IPS-NIHi7 (cell line): ENCODE data around the gene SPRED3.
A peak's percentile ranks its signal among the peaks of the same experiment; 100 is the strongest.
"Not testable (repeated sequence)": the region's sequence is repeated elsewhere in the genome, so short reads cannot be mapped to it uniquely, and the experiment has no call there.

Experiments
- DNase-seq: peaks from one replicate; pipeline ENCODE4 v3.0.0; 2012; ENCODE audit warnings: mixed read lengths; ENCODE audit errors: extremely low spot score

The SPRED3 gene, protein sequence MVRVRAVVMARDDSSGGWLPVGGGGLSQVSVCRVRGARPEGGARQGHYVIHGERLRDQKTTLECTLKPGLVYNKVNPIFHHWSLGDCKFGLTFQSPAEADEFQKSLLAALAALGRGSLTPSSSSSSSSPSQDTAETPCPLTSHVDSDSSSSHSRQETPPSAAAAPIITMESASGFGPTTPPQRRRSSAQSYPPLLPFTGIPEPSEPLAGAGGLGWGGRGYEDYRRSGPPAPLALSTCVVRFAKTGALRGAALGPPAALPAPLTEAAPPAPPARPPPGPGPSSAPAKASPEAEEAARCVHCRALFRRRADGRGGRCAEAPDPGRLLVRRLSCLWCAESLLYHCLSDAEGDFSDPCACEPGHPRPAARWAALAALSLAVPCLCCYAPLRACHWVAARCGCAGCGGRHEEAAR

DNA sequence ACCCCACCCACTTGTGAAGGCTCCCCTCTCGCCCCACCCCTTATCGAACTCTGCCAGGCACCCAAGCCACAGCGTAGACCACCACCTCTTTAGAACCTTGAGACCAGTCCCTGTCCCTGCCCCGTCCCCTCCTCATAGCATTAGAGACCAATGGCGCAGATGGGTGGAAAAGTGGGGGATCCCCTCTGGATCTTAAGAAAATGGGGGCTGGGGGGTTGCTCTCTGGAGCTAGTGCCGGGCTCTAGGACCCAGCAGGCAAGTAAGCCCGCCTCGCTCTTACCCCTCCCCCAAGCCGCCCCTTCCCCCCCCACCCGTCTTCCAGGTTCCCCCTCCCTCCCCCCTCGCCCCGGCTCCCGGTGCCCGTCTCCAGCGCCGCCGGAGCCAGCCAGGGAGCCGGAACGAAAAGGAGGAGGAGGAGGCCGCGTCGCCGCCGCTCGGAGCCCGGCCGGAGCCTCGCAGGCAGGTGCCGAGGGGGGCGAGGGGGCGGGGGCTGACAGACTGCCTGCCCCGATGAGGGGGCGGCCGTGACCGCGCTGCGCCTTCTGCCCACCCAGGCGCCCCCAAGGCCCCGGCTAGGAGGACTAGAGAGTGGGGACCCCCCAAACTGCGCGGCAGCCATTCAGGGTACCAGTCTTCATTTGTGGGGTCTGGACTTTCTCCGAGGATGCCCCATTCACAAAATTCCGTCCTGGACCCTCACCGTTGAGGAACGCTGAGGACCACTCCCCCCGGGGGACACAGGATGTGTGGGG is at the start of gene SPRED3:
TSS of gene SPRED3 (plus strand) at position 349 of the 752 bp plus-strand sequence. CDS start 1,606 bp downstream, outside the sequence.
- DNase-seq, result peak; percentile 68

DNA sequence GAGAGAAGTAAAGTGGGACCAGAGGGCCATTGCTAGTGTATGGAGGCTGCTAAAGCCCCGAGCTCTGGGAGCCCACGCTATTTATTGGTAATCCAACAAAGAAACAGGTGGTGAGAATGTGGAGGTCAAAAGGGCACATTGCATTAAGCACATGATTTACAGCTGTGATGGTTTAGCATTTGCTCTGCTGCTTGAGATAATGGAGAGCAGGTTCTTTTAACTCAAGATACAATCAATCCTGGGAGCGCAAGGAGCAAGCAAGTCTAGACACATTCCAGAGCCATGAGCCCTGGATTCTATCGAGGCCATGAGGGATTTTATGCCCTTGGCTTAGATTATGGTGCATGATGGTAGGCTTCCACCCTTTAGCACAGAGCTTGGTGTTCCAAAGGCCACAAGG is 49.5 kb upstream of the SPRED3 start:
- not testable (repeated sequence) for DNase-seq

DNA sequence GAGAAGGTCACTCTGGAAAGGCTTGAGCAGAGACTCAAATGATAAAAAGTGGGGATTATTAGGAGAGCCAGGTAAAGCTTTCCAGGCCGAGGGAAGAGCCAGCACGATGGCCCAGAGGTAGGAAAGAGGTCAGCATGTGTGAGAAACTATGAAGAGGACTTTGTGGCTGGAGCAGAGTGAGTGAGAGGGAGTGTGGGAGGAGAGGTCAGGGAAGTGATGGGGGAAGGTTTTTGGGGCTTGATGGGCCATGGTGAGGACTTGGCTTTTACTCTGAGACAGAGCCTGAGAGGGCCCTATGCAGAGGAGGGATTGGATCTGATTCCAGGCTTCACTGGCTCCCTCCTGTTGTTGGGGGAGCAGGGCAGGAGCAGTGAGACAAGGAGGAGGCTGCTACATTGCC is 47.6 kb upstream of the SPRED3 start:
- no peak for DNase-seq

GRCh38 chr19:38346837-38347236 is 41.7 kb upstream of the SPRED3 start:
- DNase-seq, result no peak

DNA sequence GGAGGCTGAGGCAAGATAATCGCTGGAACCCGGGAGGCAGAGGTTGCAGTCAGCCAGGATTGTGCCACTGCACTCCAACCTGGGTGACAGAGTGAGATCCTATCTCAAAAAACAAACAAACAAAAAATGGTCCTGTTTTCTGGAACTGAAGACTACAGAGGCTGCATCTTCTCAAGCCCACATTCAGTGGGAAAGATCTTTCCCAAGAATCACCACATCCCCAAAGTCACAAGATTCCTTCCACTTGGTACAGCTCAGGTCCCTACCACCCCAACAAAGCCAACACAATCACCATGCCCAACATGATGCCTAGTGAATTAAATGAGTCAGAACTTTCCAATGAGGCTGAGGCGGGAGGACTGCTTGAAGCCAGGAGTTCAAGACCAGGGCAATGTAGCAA is 37.6 kb upstream of the SPRED3 start:
- no peak for DNase-seq

GRCh38 chr19:38351865-38352395 is 36.6 kb upstream of the SPRED3 start:
- no peak for DNase-seq

DNA sequence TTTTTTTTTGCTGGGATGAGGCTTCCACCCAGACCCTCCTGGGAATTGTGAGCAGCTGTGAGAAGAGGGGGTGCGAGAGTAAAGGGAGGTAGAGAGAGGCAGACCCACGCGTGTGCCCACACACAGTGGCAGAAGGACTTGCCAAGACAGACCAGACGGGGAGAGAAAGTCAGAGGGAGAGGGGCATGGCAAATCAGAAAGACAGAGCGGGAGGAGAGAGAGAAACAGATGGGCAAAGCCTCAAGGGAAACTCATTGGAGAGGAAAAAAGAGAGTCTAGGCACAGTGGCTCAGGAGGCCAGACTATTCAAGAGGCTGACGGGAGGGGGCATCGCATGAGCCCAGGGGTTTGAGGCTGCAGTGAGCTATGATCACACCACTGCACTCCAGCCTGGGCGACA is 35.9 kb upstream of the SPRED3 start:
- no peak for DNase-seq

DNA sequence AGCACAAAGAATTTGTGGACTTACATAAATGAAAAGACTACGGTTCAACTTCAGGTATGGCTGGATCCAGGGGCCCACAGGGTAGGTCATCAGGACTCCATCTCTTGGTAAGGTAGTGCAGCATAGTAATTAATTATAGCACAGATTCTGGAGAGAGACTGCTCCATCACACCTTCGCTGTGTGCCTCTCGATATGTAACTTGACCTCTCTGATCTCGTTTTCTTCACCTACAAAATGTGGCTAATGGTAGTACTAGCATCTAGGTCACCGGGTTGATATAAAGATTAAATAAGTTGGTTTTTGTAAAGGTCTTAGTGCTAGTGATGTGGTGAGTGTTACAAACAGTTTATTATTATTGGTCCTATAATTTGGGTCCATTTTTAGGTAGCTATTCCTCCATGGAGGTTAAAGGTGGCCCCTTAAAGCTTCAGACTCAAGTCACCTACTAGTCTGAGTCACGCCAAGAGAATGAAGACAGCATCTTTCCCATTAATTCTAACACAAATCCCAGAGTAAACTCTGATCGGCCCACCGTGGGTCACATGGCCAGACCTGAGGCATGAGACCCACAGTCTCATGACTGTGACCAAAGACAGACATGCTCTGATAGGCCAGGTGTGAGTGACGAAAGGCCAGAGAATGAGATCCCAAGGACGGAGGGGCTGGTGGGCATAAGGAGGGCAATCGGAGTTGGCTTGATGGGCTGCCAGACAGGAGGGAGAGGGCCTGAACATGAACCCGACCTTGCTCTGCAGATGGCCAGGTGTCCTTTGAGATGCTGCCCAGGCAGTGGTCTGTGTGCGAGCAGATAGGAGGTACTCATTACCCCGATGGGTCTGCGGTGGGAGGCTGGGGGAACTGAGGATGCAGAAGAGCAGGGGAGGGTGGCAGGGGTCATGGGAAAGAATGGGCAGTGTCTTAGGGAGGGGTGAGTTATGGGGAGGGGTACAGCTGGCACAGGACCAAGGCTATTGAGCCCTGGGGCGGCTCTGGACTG is 32.5 kb upstream of the SPRED3 start:
- DNase-seq, result no peak

GRCh38 chr19:38358071-38358470 is 30.4 kb upstream of the SPRED3 start:
- DNase-seq, result no peak

- no peak for DNase-seq
Observed at GRCh38 chr19:38359242-38360021, 29.1 kb upstream of the SPRED3 start.

GRCh38 chr19:38360351-38360750 is 28.1 kb upstream of the SPRED3 start:
- DNase-seq, result no peak

- DNase-seq, result no peak
Observed at GRCh38 chr19:38360839-38361631, 27.5 kb upstream of the SPRED3 start.

- DNase-seq, result peak; percentile 96
Observed at GRCh38 chr19:38361633-38362075, 26.8 kb upstream of the SPRED3 start.

DNA sequence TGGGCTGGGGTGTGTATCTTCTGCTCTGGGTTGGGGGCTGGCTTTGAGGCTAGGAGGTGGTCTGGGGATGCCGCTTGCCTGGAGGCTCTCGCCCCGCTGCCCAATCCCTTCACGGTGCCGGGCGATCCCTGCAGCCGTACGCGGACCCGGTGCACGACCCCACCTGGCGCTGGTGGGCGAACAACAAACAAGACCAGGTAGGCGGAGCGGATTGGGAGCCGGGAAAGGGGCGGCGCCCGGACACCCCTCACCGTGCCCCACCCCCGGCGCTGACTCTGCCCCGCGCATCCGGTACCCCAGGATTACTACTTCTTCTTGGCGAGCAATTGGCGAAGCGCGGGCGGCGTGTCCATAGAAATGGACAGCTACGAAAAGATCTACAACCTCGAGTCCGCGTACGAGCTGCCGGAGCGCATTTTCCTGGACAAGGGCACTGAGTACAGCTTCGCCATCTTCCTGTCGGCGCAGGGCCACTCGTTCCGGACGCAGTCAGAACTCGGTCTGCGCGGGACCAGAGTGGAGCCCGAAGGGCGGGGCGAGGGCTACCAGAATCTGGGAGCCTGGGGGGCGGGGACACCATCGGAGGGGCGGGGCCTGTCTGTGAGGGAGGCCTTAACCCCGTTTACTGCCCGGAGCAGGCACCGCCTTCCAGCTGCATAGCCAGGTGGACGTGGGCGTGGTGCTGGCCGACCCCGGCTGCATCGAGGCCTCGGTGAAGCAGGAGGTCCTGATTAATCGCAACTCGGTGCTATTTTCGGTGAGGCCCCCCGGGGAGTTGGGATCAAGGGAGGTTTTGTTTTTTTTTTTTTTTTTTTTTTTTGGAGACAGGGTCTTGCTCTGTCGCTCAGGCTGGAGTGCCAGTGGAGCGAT is 26.2 kb upstream of the SPRED3 start:
- DNase-seq, result peak; percentile 88

GRCh38 chr19:38362946-38363688 is 25.4 kb upstream of the SPRED3 start:
- not testable (repeated sequence) for DNase-seq

DNA sequence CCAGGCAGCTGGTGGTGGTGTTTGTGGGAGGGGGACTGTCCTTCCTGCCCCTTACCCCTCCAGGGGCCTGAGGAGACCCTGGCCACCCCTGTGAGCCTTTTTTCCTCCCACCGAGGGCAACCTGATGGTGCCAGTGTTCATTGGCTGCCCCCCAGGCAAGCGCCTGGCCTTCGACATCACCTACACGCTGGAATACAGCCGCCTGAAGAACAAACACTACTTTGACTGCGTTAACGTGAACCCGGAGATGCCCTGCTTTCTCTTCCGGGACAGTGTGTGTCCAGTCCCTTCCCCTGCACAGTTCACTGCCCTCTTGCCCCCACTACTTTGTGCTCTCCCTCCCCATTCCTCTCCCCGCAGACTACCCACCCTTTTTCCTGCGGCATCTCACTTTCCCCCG is 21.5 kb upstream of the SPRED3 start:
- DNase-seq, result no peak

DNA sequence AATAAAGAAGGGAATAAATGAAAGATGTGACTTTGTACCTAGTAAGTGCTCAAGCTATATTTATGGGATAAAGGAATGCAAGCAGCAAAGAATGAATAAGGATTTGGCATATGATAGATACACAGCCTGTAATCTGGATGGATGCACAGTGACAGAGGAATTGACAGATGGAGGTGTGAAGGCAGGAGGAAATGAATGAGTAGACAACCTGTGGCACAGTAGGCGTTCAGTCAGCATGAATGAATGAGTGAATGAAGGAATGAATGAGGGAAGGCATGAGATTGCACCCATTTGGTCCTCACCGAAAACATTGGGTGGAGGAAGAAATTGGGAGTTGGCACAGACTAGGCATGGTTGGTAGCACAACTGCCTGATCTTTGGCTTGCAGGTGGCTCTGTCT is 18.9 kb upstream of the SPRED3 start:
- no peak for DNase-seq

DNA sequence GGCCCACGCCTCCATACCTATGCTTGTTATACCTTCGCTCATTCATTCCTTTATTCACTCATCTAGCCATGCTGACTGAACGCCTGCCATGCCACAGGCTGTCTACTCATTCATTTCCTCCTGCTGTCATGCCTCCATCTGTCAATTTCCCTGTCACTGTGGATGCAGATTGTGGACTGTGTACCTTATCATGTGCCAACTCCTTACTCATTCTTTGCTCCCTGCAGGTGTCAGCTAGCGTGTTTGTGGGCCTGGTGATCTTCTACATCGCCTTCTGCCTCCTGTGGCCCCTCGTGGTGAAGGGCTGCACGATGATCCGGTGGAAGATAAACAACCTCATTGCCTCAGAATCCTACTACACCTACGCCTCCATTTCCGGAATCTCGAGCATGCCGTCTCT is 18.2 kb upstream of the SPRED3 start:
- DNase-seq, result no peak
